ENCODE data around the gene ANKH. TPM values are rescaled to one million over a fixed set of nuclear protein-coding genes. Genes with fewer than 3 reads are reported as not detected.

The ANKH gene
- total and polyA plus RNA-seq, 2 of the 13 experiments (the other 11 are each of a cell fraction or from before 2014, with no cell fraction given) = 25.0 to 36.0 TPM

- TF ChIP-seq TOE1 (CRISPR knock-in tag; IDR thresholded peaks at IDR 0.05) (0 out of 2 replicates have a peak, but pooled peaks have one; percentile 55), ETV5 (CRISPR knock-in tag; IDR thresholded peaks at IDR 0.05; ENCODE audit: borderline replicate concordance) (peak; percentile 70), GPN1 (CRISPR knock-in tag; IDR thresholded peaks at IDR 0.05; ENCODE audit: borderline replicate concordance) (no peak), KMT2B (CRISPR knock-in tag; IDR thresholded peaks at IDR 0.05) (peak; percentile 83), KMT2A (CRISPR knock-in tag; IDR thresholded peaks at IDR 0.05) (peak; percentile 88), NCOA5 (CRISPR knock-in tag; IDR thresholded peaks at IDR 0.05) (no peak), ZFP1 (CRISPR knock-in tag; IDR thresholded peaks at IDR 0.05) (no peak), GRHL1 (CRISPR knock-in tag; conservative IDR thresholded peaks at IDR 0.05) (no peak), ZNF776 (CRISPR knock-in tag; IDR thresholded peaks at IDR 0.05) (peak; percentile 94), NFYC (CRISPR knock-in tag; IDR thresholded peaks at IDR 0.05) (peak; percentile 16; the same call in 1 of the 2 replicates), ZNF770 (CRISPR knock-in tag; IDR thresholded peaks at IDR 0.05) (peak; percentile 59; the same call in 1 of the 2 replicates), ZNF749 (CRISPR knock-in tag; IDR thresholded peaks at IDR 0.05; ENCODE audit: borderline replicate concordance) (peak; percentile 89), ZNF556 (CRISPR knock-in tag; IDR thresholded peaks at IDR 0.05; ENCODE audit: borderline replicate concordance) (peak; percentile 45; the same call in 1 of the 2 replicates), PRDM15 (CRISPR knock-in tag; IDR thresholded peaks at IDR 0.05) (no peak), KDM6A (CRISPR knock-in tag; IDR thresholded peaks at IDR 0.05; ENCODE audit: low read depth) (no peak), ARNTL (CRISPR knock-in tag; IDR thresholded peaks at IDR 0.05) (peak; percentile 81; the same call in 1 of the 2 replicates), MIER2 (CRISPR knock-in tag; IDR thresholded peaks at IDR 0.05) (no peak), ZBTB7A (CRISPR knock-in tag; IDR thresholded peaks at IDR 0.05) (no peak)
- TF ChIP-seq, protein P1, sequence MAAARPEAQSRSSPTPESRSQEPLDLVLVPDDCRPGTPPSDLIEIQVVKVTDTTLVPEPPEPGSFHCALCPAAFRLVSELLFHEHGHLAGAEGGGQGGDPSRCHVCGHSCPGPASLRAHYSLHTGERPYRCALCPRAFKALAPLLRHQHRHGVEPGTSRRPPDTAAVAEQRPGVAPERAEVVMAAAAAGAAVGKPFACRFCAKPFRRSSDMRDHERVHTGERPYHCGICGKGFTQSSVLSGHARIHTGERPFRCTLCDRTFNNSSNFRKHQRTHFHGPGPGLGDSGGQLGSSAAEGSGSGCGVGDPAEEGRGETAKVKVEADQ (CRISPR knock-in tag; IDR thresholded peaks at IDR 0.05; ENCODE audit: borderline replicate concordance) = peak; percentile 97
- TF ChIP-seq, protein P2, sequence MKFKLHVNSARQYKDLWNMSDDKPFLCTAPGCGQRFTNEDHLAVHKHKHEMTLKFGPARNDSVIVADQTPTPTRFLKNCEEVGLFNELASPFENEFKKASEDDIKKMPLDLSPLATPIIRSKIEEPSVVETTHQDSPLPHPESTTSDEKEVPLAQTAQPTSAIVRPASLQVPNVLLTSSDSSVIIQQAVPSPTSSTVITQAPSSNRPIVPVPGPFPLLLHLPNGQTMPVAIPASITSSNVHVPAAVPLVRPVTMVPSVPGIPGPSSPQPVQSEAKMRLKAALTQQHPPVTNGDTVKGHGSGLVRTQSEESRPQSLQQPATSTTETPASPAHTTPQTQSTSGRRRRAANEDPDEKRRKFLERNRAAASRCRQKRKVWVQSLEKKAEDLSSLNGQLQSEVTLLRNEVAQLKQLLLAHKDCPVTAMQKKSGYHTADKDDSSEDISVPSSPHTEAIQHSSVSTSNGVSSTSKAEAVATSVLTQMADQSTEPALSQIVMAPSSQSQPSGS (CRISPR knock-in tag; IDR thresholded peaks at IDR 0.05) = no peak
Observed at GRCh38 chr5:14664270-14665100, 207.1 kb downstream of the ANKH start, which contains the start of gene OTULIN (continued).
